SU-DHL-6 (cell line): ENCODE results near the gene KCNC3.
"Not testable (repeated sequence)": the region's sequence is repeated elsewhere in the genome, so short reads cannot be mapped to it uniquely, and the experiment has no call there.

Source experiments
- H2AFZ ChIP-seq: fragments of 200-600 bp; sonication (generic); 2 replicates; pipeline ENCODE4 v1.6.1; 2014; ENCODE audit warnings: low read depth, mild to moderate bottlenecking, moderate library complexity, mixed read lengths, antibody characterized with exemption, low read length; ENCODE audit not compliant: severe bottlenecking
- H3F3A ChIP-seq: fragments of 200-600 bp; shearing (Covaris generic); 2 replicates; pipeline ENCODE4 v1.6.0; 2016; ENCODE audit warnings: antibody characterized with exemption, mild to moderate bottlenecking; ENCODE audit not compliant: insufficient read depth
- H3K27ac ChIP-seq: fragments of 200-600 bp; sonication (generic); 2 replicates; pipeline ENCODE4 v1.5.1; 2016; ENCODE audit warnings: low read depth, mild to moderate bottlenecking, low read length, moderate library complexity, mixed read lengths
- H3K27me3 ChIP-seq: fragments of 200-600 bp; sonication (generic), shearing (Covaris generic); 2 replicates; pipeline ENCODE4 v1.6.0; 2014; ENCODE audit warnings: mild to moderate bottlenecking, low read length
- H3K36me3 ChIP-seq: fragments of 200-600 bp; sonication (generic); 2 replicates; pipeline ENCODE4 v1.6.1; 2014; ENCODE audit warnings: mild to moderate bottlenecking, low read length, mixed read lengths
- H3K4me2 ChIP-seq: fragments of 300-600, 200-600 bp; shearing (Covaris generic), sonication (generic); 2 replicates; pipeline ENCODE4 v1.6.0; 2014; ENCODE audit warnings: low read length, low read depth, mild to moderate bottlenecking; ENCODE audit not compliant: poor library complexity, severe bottlenecking
- H3K4me3 ChIP-seq: fragments of 200-600 bp; sonication (generic); 2 replicates; pipeline ENCODE4 v1.5.1; 2014; ENCODE audit warnings: antibody characterized with exemption, low read length, mild to moderate bottlenecking, mixed read lengths; ENCODE audit not compliant: insufficient read depth, poor library complexity, severe bottlenecking
- H3K79me2 ChIP-seq: fragments of 200-600 bp; sonication (generic); 2 replicates; pipeline ENCODE4 v1.6.1; 2014; ENCODE audit warnings: mild to moderate bottlenecking, low read length, moderate library complexity; ENCODE audit not compliant: insufficient read depth
- H3K9ac ChIP-seq: fragments of 200-600 bp; sonication (generic); 2 replicates; pipeline ENCODE4 v1.7.0; 2014; ENCODE audit warnings: mild to moderate bottlenecking, low read length
- H3K9me2 ChIP-seq: fragments of 200-600 bp; sonication (generic); replicated peaks from 2 replicates; pipeline ENCODE4 v1.6.1; 2014; ENCODE audit warnings: low read length; ENCODE audit not compliant: insufficient read depth
- H3K9me3 ChIP-seq: fragments of 200-600 bp; sonication (generic); 2 replicates; pipeline ENCODE4 v1.6.1; 2014; ENCODE audit warnings: low read length, mixed read lengths; ENCODE audit not compliant: insufficient read depth
- H4K20me1 ChIP-seq: fragments of 200-600 bp; sonication (generic); 2 replicates; pipeline ENCODE4 v1.6.1; 2014; ENCODE audit warnings: low read depth, mild to moderate bottlenecking, antibody characterized with exemption, low read length, moderate library complexity, mixed read lengths
- CTCF ChIP-seq: fragments of 200-600 bp; sonication (generic); IDR thresholded peaks from one replicate; pipeline ENCODE4 v1.5.1; 2017; ENCODE audit warnings: antibody characterized with exemption, mild to moderate bottlenecking, low read length, moderate library complexity; ENCODE audit not compliant: insufficient read depth, poor library complexity, severe bottlenecking
- EZH2phosphoT487 ChIP-seq: fragments of 200-600 bp; sonication (generic), shearing (Covaris generic); conservative IDR thresholded peaks from 2 replicates; pipeline ENCODE4 v1.6.1; 2018; ENCODE audit warnings: mild to moderate bottlenecking, antibody characterized with exemption, low read length, moderate library complexity, mixed read lengths

KCNC3 gene

GRCh38 chr19:50330365-50331078 lies 1.3 kb upstream of the KCNC3 start:
- Histone ChIP-seq H3K36me3 (0 out of 2 replicates have a peak, but pooled peaks cover 8% of the 10 kb centered on the region), H3K9me3 (no peaks in the 10 kb centered on the region), H3K27ac (peak overlapping the region; percentile 90), H4K20me1 (0 out of 2 replicates have a peak, but pooled peaks cover 9% of the 10 kb centered on the region), H3K4me2 (peak overlapping the region; percentile 68), H3K9me2 (no peaks in the 10 kb centered on the region), H3K4me3 (peak overlapping the region; percentile 57), H3K79me2 (0 out of 2 replicates have a peak, but pooled peaks cover 3% of the 10 kb centered on the region), H3K9ac (peak overlapping the region; percentile 63), H2AFZ (no peak overlapping the region), H3F3A (peaks cover 46% of the 10 kb centered on the region), H3K27me3 (no peaks in the 10 kb centered on the region)
- no peak for TF ChIP-seq CTCF
- TF ChIP-seq EZH2phosphoT487: no peak

GRCh38 chr19:50329926-50330294 lies 733 bp upstream of the KCNC3 start:
- not testable (repeated sequence) for H3K27me3 ChIP-seq, H3K9me2 ChIP-seq, H4K20me1 ChIP-seq, H3K79me2 ChIP-seq, H3K9me3 ChIP-seq, H3K36me3 ChIP-seq
- peak overlapping the region; percentile 55 for H3K9ac ChIP-seq
- peaks cover 40% of the 10 kb centered on the region for H3F3A ChIP-seq
- peak overlapping the region; percentile 68 for H3K4me2 ChIP-seq
- H3K4me3 ChIP-seq: peak overlapping the region; percentile 57
- H2AFZ ChIP-seq: peak overlapping the region; percentile 15
- H3K27ac ChIP-seq: peak overlapping the region; percentile 90

GRCh38 chr19:50328873-50329145 lies 368 bp downstream of the KCNC3 start:
- H3K27me3 ChIP-seq: no peaks in the 10 kb centered on the region
- 0 out of 2 replicates have a peak, but pooled peaks cover 9% of the 10 kb centered on the region for H4K20me1 ChIP-seq
- 0 out of 2 replicates have a peak, but pooled peaks cover 3% of the 10 kb centered on the region for H3K79me2 ChIP-seq
- no peaks in the 10 kb centered on the region for H3K9me3 ChIP-seq
- no peak overlapping the region for H3K27ac ChIP-seq
- H3K36me3 ChIP-seq: no peaks in the 10 kb centered on the region
- TF ChIP-seq EZH2phosphoT487 (no peak), CTCF (no peak)
- H3K4me3 ChIP-seq: no peak overlapping the region
- peaks cover 32% of the 10 kb centered on the region for H3F3A ChIP-seq
- no peak overlapping the region; the same call in 1 of the 2 replicates for H3K9ac ChIP-seq
- H3K4me2 ChIP-seq: no peak overlapping the region
- no peaks in the 10 kb centered on the region for H3K9me2 ChIP-seq
- no peak overlapping the region for H2AFZ ChIP-seq

- TF ChIP-seq CTCF (no peak), EZH2phosphoT487 (no peak)
- H3K9ac ChIP-seq: peak overlapping the region; percentile 54
- no peaks in the 10 kb centered on the region for H3K9me2 ChIP-seq
- H3K4me3 ChIP-seq: peak overlapping the region; percentile 49
- no peaks in the 10 kb centered on the region for H3K9me3 ChIP-seq
- peaks cover 28% of the 10 kb centered on the region for H3F3A ChIP-seq
- 0 out of 2 replicates have a peak, but pooled peaks cover 9% of the 10 kb centered on the region for H4K20me1 ChIP-seq
- no peak overlapping the region for H2AFZ ChIP-seq
- no peaks in the 10 kb centered on the region for H3K36me3 ChIP-seq
- H3K27ac ChIP-seq: no peak overlapping the region
- peak overlapping the region; percentile 61 for H3K4me2 ChIP-seq
- 0 out of 2 replicates have a peak, but pooled peaks cover 3% of the 10 kb centered on the region for H3K79me2 ChIP-seq
- H3K27me3 ChIP-seq: no peaks in the 10 kb centered on the region
These were observed 829 bp downstream of the KCNC3 start for GRCh38 chr19:50328224-50328872.
